PC-3 (cell line): ENCODE results near the gene MAK. TPM values are rescaled to one million over a fixed set of nuclear protein-coding genes. Genes with fewer than 3 reads are reported as not detected.

Experiments
- ATAC-seq: fragments of 200-7000 bp; cut with Tn5 transposase; 2 replicates; pipeline ENCODE4 v1.9.1; 2020; ENCODE audit warnings: mild to moderate bottlenecking, moderate library complexity
- BruUV-seq: library from RNA; stranded (reverse); fragments of 400-500 nt; replicated peaks from 2 replicates; lab custom pipeline; 2021; lab: Mats Ljungman, UMichigan
- CTCF ChIA-PET: fragments of 300-600 bp; sonication (Branson Sonifier 250); formaldehyde crosslinking; loops from one replicate; lab custom pipeline; 2022; ENCODE audit warnings: antibody characterized with exemption; lab: Charles Lee
- POLR2A ChIA-PET: fragments of 300-600 bp; sonication (Branson Sonifier 250); formaldehyde crosslinking; loops from one replicate; lab custom pipeline; 2022; ENCODE audit warnings: antibody characterized with exemption; ENCODE audit not compliant: unreplicated experiment; lab: Charles Lee
- DNase-seq: peaks from one replicate; pipeline ENCODE4 v3.0.0-alpha.2; 2015
- H2AFZ ChIP-seq: fragments of 300-600 bp; sonication (generic); 2 replicates; pipeline ENCODE4 v1.6.0; 2016; ENCODE audit warnings: antibody characterized with exemption, low read length
- H3F3A ChIP-seq: fragments of 300-600 bp; sonication (generic); one replicate; pipeline ENCODE4 v1.6.0; 2017; ENCODE audit warnings: antibody characterized with exemption, low read length, control low read depth, mild to moderate bottlenecking; ENCODE audit not compliant: unreplicated experiment
- H3K27ac ChIP-seq: fragments of 300-600 bp; sonication (generic); 2 replicates; pipeline ENCODE4 v1.5.1; 2016; ENCODE audit warnings: mild to moderate bottlenecking, low read length
- H3K27me3 ChIP-seq: fragments of 300-600 bp; sonication (generic); 2 replicates; pipeline ENCODE4 v1.6.1; 2016; ENCODE audit warnings: low read length, mixed read lengths
- H3K36me3 ChIP-seq: fragments of 300-600 bp; sonication (generic); 2 replicates; pipeline ENCODE4 v1.6.1; 2016; ENCODE audit warnings: low read depth, mixed run types, low read length, mixed read lengths
- H3K4me1 ChIP-seq: fragments of 300-600 bp; sonication (generic); 2 replicates; pipeline ENCODE4 v1.5.1; 2016; ENCODE audit warnings: low read length; ENCODE audit not compliant: insufficient read depth
- H3K4me2 ChIP-seq: fragments of 300-600 bp; sonication (generic); 2 replicates; pipeline ENCODE4 v1.6.0; 2016; ENCODE audit warnings: low read length
- H3K4me3 ChIP-seq: fragments of 300-600 bp; sonication (generic); 2 replicates; pipeline ENCODE4 v1.5.1; 2016; ENCODE audit warnings: mild to moderate bottlenecking, low read length, mixed read lengths
- H3K79me2 ChIP-seq: fragments of 300-600 bp; sonication (generic); 2 replicates; pipeline ENCODE4 v1.6.1; 2017; ENCODE audit warnings: low read length, mixed read lengths
- H3K9ac ChIP-seq: fragments of 300-600 bp; sonication (generic); 2 replicates; pipeline ENCODE4 v1.6.0; 2016; ENCODE audit warnings: mild to moderate bottlenecking, low read length
- H3K9me2 ChIP-seq: fragments of 300-600 bp; sonication (generic); replicated peaks from 2 replicates; pipeline ENCODE4 v1.6.1; 2016; ENCODE audit warnings: mixed run types, low read length, mixed read lengths
- H3K9me3 ChIP-seq: fragments of 300-600 bp; sonication (generic); 2 replicates; pipeline ENCODE4 v1.6.1; 2016; ENCODE audit warnings: low read length, mixed read lengths
- H4K20me1 ChIP-seq: fragments of 300-600 bp; sonication (generic); 2 replicates; pipeline ENCODE4 v1.6.1; 2016; ENCODE audit warnings: low read length, mixed read lengths
- EZH2 ChIP-seq: fragments of 300-600 bp; sonication (generic); IDR thresholded peaks from one replicate; pipeline ENCODE4 v1.6.1; 2017; ENCODE audit warnings: antibody characterized with exemption, mild to moderate bottlenecking, low read length; ENCODE audit not compliant: unreplicated experiment
- EZH2phosphoT487 ChIP-seq: fragments of 300-600 bp; sonication (generic); IDR thresholded peaks from 2 replicates; pipeline ENCODE4 v1.6.1; 2018; ENCODE audit warnings: mild to moderate bottlenecking, antibody characterized with exemption, low read length, borderline replicate concordance
- intact Hi-C: fragments of 100-400 bp; cut with micrococcal nuclease; formaldehyde crosslinking; loops from 2 replicates; pipeline ENCODE4 v1.9.0; 2023
- total RNA-seq: library from RNA; depleted of rRNA; stranded (reverse); fragments of >200 nt; gene quantifications from 2 replicates; pipeline ENCODE4 v1.2.3, GENCODE V29; 2014
- TF ChIP-seq, protein P1 (sequence below): fragments of 300-600 bp; sonication (generic); conservative IDR thresholded peaks from 2 replicates; pipeline ENCODE4 v1.5.1; 2017; ENCODE audit warnings: antibody characterized with exemption, low read depth, mild to moderate bottlenecking, low read length

Gene MAK
- total RNA-seq, 1 experiment from 2014 or later: 0.11 TPM

DNA sequence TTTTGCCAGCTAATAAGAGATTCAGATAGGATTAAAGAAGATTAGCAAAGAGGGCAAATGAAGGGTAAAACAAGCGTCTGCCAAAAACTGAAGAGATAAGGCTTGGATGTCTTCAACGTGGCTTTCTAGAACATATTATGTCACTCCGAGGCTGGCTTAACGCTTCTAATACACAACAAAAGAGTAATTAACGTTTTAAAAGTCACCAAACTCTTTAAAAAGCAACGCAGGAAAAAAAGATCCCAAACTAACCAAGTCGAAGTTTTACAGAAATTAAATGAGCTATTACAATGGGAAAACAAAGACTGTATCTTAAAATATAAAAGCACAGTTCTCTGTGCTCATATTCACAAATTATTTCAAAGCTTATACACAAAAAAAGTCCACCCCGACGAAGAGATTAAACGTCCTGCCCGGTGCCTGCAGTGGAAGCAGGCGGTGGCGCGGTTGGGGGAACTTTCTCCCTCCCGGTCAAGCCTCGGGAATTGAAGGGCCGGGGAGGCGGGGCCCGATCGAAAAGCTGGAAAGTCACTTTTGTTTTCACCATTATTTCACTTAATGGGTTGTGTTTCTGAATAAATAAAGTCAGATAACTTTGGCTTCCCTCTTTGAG, 1.2 kb downstream of the MAK start:
- ATAC-seq: no peak; the same call in 1 of the 2 replicates
- ChIA-PET POLR2A (no interaction called here), CTCF (interaction anchor here (0.6 kb wide), 1 partner anchor 1433 kb away, joined by 5 read pairs; no protein-coding TSS in a partner anchor)
- Histone ChIP-seq H3K4me3 (peak overlapping the region; percentile 80), H3K79me2 (no peaks in the 10 kb centered on the region), H4K20me1 (no peaks in the 10 kb centered on the region), H3K9me2 (no peaks in the 10 kb centered on the region), H3F3A (no peaks in the 10 kb centered on the region), H3K4me2 (peak overlapping the region; percentile 92), H3K9me3 (no peaks in the 10 kb centered on the region), H3K27ac (no peak overlapping the region), H3K4me1 (peaks cover 6% of the 10 kb centered on the region; the same call in 1 of the 2 replicates), H3K9ac (peak overlapping the region; percentile 45; the same call in 1 of the 2 replicates), H3K36me3 (no peaks in the 10 kb centered on the region), H2AFZ (peak overlapping the region; percentile 86), H3K27me3 (peaks cover 15% of the 10 kb centered on the region; the same call in 1 of the 2 replicates)
- DNase-seq: peak; percentile 28
- intact Hi-C loops: no loop called here
- TF ChIP-seq EZH2 (no peak), EZH2phosphoT487 (no peak)
- TF ChIP-seq, protein P1, sequence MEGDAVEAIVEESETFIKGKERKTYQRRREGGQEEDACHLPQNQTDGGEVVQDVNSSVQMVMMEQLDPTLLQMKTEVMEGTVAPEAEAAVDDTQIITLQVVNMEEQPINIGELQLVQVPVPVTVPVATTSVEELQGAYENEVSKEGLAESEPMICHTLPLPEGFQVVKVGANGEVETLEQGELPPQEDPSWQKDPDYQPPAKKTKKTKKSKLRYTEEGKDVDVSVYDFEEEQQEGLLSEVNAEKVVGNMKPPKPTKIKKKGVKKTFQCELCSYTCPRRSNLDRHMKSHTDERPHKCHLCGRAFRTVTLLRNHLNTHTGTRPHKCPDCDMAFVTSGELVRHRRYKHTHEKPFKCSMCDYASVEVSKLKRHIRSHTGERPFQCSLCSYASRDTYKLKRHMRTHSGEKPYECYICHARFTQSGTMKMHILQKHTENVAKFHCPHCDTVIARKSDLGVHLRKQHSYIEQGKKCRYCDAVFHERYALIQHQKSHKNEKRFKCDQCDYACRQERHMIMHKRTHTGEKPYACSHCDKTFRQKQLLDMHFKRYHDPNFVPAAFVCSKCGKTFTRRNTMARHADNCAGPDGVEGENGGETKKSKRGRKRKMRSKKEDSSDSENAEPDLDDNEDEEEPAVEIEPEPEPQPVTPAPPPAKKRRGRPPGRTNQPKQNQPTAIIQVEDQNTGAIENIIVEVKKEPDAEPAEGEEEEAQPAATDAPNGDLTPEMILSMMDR: no peak
- BruUV-seq: no TSS peak

DNA sequence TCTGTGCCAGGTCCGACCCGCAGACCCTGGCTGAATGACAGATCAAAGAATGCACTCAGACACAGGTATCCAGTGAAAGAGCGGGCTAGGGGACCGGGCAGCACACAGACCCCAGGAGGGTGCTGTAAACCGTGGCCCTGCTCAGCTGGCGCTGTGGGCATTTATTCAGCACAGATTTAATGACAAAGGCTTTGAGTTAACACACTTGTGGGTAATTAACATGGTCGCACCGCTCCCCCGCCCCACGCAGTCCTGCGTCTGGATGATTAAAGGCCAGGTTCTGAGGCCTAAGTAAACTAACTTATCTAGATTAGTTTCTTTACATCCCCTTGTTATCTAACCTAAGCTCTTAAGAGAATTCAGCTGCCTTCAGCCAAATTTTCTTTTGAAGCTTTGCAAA, 3.5 kb downstream of the MAK start:
- intact Hi-C loops: no loop called here
- Histone ChIP-seq H3F3A (no peaks in the 10 kb centered on the region), H3K9ac (no peak overlapping the region), H3K79me2 (no peaks in the 10 kb centered on the region), H3K27me3 (peaks cover 9% of the 10 kb centered on the region; the same call in 1 of the 2 replicates), H3K36me3 (no peaks in the 10 kb centered on the region), H3K4me3 (no peak overlapping the region), H2AFZ (no peak overlapping the region), H3K4me1 (peaks cover 6% of the 10 kb centered on the region; the same call in 1 of the 2 replicates), H3K4me2 (no peak overlapping the region), H4K20me1 (no peaks in the 10 kb centered on the region), H3K27ac (no peak overlapping the region), H3K9me3 (no peaks in the 10 kb centered on the region), H3K9me2 (no peaks in the 10 kb centered on the region)
- ATAC-seq: no peak
- ChIA-PET POLR2A (no interaction called here), CTCF (no interaction called here)
- DNase-seq: no peak
- no TSS peak for BruUV-seq
- TF ChIP-seq, protein P1: no peak
- no peak for TF ChIP-seq EZH2phosphoT487
- no peak for TF ChIP-seq EZH2

DNA sequence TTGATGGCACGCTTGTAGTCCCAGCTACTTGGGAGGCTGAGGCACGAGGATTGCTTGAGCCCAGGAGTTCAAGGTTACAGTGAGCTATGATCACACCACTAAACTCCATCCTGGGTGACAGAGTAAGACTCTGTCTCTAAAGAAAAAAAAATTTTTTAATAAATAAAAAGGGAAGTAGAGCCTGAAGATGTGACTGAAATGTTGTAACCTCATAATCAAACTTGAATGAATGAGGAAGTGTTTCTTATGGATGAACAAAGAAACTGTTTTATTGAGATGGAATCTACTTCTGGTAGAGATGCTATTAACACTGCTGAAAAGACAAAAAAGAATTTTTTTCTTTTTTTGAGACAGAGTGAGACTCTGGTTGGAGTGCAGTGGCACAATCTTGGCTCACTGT, 6.7 kb downstream of the MAK start:
- Histone ChIP-seq H3K4me2 (no peak overlapping the region), H3K4me3 (no peak overlapping the region), H4K20me1 (no peaks in the 10 kb centered on the region), H3K9me3 (no peaks in the 10 kb centered on the region), H3K4me1 (no peaks in the 10 kb centered on the region; the same call in 1 of the 2 replicates), H3K79me2 (no peaks in the 10 kb centered on the region), H3K27me3 (peaks cover 5% of the 10 kb centered on the region; the same call in 1 of the 2 replicates), H2AFZ (no peak overlapping the region), H3K9me2 (no peaks in the 10 kb centered on the region), H3K9ac (no peak overlapping the region), H3K36me3 (no peaks in the 10 kb centered on the region), H3K27ac (no peak overlapping the region), H3F3A (no peaks in the 10 kb centered on the region)
- CTCF ChIA-PET: no interaction called here
- POLR2A ChIA-PET: no interaction called here
- intact Hi-C loops: no loop called here
- TF ChIP-seq, protein P1: no peak
- TF ChIP-seq EZH2phosphoT487 (no peak), EZH2 (no peak)
- no TSS peak for BruUV-seq
- no peak for DNase-seq
- no peak for ATAC-seq
